PC-9 (cell line): ENCODE data around the gene ZNF416. TPM values are rescaled to one million over a fixed set of nuclear protein-coding genes. Genes with fewer than 3 reads are reported as not detected.

Experiments used
- BruUV-seq: library from RNA; stranded (reverse); fragments of 400-500 nt; replicated peaks from 2 replicates; lab custom pipeline; 2021; lab: Mats Ljungman, UMichigan
- CTCF ChIA-PET: fragments of 300-600 bp; sonication (Branson Sonifier 250); formaldehyde crosslinking; loops from one replicate; lab custom pipeline; 2022; ENCODE audit warnings: antibody characterized with exemption; lab: Charles Lee
- POLR2A ChIA-PET: fragments of 300-600 bp; sonication (Branson Sonifier 250); formaldehyde crosslinking; loops from one replicate; lab custom pipeline; 2022; ENCODE audit warnings: antibody characterized with exemption; ENCODE audit not compliant: unreplicated experiment; lab: Charles Lee
- DNase-seq, 2 experiments: peaks; one replicate each; pipeline versions ENCODE4 v3.0.0 to v3.0.0-alpha.2; 2015 to 2022; ENCODE audit warnings: mixed read lengths in 1 of 2
- H2AFZ ChIP-seq: fragments of 200-600 bp; sonication (generic); 2 replicates; pipeline ENCODE4 v1.8.1; 2017; ENCODE audit warnings: antibody characterized with exemption
- H3F3A ChIP-seq: fragments of 200-600 bp; sonication (generic); 2 replicates; pipeline ENCODE4 v1.8.1; 2017; ENCODE audit warnings: antibody characterized with exemption, mild to moderate bottlenecking, low read depth; ENCODE audit not compliant: insufficient read depth
- H3K27ac ChIP-seq: fragments of 200-600 bp; sonication (generic); 2 replicates; pipeline ENCODE4 v1.6.1; 2016; ENCODE audit warnings: mixed run types
- H3K27me3 ChIP-seq: fragments of 200-600 bp; sonication (generic); 2 replicates; pipeline ENCODE4 v1.6.1; 2016; ENCODE audit warnings: low read depth, mixed run types; ENCODE audit not compliant: insufficient read depth
- H3K36me3 ChIP-seq: fragments of 200-600 bp; sonication (generic); 2 replicates; pipeline ENCODE4 v1.6.1; 2016; ENCODE audit warnings: low read depth, mixed run types
- H3K4me1 ChIP-seq: fragments of 200-600 bp; sonication (generic); replicated peaks from 2 replicates; pipeline ENCODE4 v1.6.1; 2016; ENCODE audit warnings: mixed run types; ENCODE audit not compliant: insufficient read depth
- H3K4me2 ChIP-seq: fragments of 200-600 bp; sonication (generic); 2 replicates; pipeline ENCODE4 v1.6.1; 2017; ENCODE audit warnings: mixed run types
- H3K4me3 ChIP-seq: fragments of 200-600 bp; sonication (generic); 2 replicates; pipeline ENCODE4 v1.6.1; 2016; ENCODE audit warnings: mixed run types
- H3K79me2 ChIP-seq: fragments of 200-600 bp; sonication (generic); 2 replicates; pipeline ENCODE4 v1.6.1; 2017; ENCODE audit warnings: low read depth, mixed run types
- H3K9me2 ChIP-seq: fragments of 200-600 bp; sonication (generic); 2 replicates; pipeline ENCODE4 v1.8.1; 2017; ENCODE audit warnings: mild to moderate bottlenecking; ENCODE audit not compliant: insufficient read depth
- H3K9me3 ChIP-seq: fragments of 200-600 bp; sonication (generic); 2 replicates; pipeline ENCODE4 v1.8.1; 2016; ENCODE audit warnings: low read depth; ENCODE audit not compliant: insufficient read depth
- H4K20me1 ChIP-seq: fragments of 200-600 bp; sonication (generic); 2 replicates; pipeline ENCODE4 v1.8.1; 2017; ENCODE audit not compliant: insufficient read depth
- EZH2 ChIP-seq: fragments of 200-600 bp; sonication (generic); IDR thresholded peaks from 2 replicates; pipeline ENCODE4 v1.8.0; 2017; ENCODE audit warnings: antibody characterized with exemption, low read depth
- intact Hi-C: fragments of 100-400 bp; cut with micrococcal nuclease; formaldehyde crosslinking; loops from one replicate; pipeline ENCODE4 v1.10.0; 2022; ENCODE audit not compliant: unreplicated experiment
- total RNA-seq: library from RNA; stranded (reverse); gene quantifications from 2 replicates; pipeline ENCODE4 v1.2.3, GENCODE V29; 2021
- TF ChIP-seq, protein P1 (sequence below): fragments of 200-600 bp; sonication (generic); conservative IDR thresholded peaks from 2 replicates; pipeline ENCODE4 v1.6.1; 2017; ENCODE audit warnings: mixed run types, antibody characterized with exemption, mild to moderate bottlenecking, moderate library complexity

Gene ZNF416
- total RNA-seq, 1 experiment from 2014 or later, result 5.6 TPM

- POLR2A ChIA-PET, result interaction anchor here (0.7 kb wide), 1 partner anchor 189 kb away, joined by 3 read pairs; no protein-coding TSS in a partner anchor
- peak overlapping the region; percentile 90 for H3K4me3 ChIP-seq
- H3K4me1 ChIP-seq, result peaks cover 13% of the 10 kb centered on the region
- H3K27me3 ChIP-seq, result no peaks in the 10 kb centered on the region
- no peak for DNase-seq
- no peak overlapping the region; the same call in 1 of the 2 replicates for H3K27ac ChIP-seq
- no peaks in the 10 kb centered on the region for H4K20me1 ChIP-seq
- CTCF ChIA-PET, result interaction anchor here (0.6 kb wide), 1 partner anchor 443 kb away, joined by 3 read pairs; no protein-coding TSS in a partner anchor
- no peak for TF ChIP-seq EZH2
- TF ChIP-seq, protein P1, sequence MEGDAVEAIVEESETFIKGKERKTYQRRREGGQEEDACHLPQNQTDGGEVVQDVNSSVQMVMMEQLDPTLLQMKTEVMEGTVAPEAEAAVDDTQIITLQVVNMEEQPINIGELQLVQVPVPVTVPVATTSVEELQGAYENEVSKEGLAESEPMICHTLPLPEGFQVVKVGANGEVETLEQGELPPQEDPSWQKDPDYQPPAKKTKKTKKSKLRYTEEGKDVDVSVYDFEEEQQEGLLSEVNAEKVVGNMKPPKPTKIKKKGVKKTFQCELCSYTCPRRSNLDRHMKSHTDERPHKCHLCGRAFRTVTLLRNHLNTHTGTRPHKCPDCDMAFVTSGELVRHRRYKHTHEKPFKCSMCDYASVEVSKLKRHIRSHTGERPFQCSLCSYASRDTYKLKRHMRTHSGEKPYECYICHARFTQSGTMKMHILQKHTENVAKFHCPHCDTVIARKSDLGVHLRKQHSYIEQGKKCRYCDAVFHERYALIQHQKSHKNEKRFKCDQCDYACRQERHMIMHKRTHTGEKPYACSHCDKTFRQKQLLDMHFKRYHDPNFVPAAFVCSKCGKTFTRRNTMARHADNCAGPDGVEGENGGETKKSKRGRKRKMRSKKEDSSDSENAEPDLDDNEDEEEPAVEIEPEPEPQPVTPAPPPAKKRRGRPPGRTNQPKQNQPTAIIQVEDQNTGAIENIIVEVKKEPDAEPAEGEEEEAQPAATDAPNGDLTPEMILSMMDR, result no peak
- H3K9me2 ChIP-seq, result no peaks in the 10 kb centered on the region
- peaks cover 23% of the 10 kb centered on the region for H3K79me2 ChIP-seq
- BruUV-seq, result no TSS peak
- H2AFZ ChIP-seq, result peak overlapping the region; percentile 96
- H3K9me3 ChIP-seq, result peaks cover 53% of the 10 kb centered on the region
- intact Hi-C loops, result loop anchor here (2.0 to 5.0 kb wide), 2 partner anchors 32 to 74 kb away; partner anchors contain the start of genes ZNF211 and ZNF549
- 0 out of 2 replicates have a peak, but pooled peaks cover 18% of the 10 kb centered on the region for H3F3A ChIP-seq
- H3K4me2 ChIP-seq, result peak overlapping the region; percentile 97
- H3K36me3 ChIP-seq, result peaks cover 37% of the 10 kb centered on the region
Measured at GRCh38 chr19:57558525-57558924, 20.2 kb downstream of the ZNF416 start.

DNA sequence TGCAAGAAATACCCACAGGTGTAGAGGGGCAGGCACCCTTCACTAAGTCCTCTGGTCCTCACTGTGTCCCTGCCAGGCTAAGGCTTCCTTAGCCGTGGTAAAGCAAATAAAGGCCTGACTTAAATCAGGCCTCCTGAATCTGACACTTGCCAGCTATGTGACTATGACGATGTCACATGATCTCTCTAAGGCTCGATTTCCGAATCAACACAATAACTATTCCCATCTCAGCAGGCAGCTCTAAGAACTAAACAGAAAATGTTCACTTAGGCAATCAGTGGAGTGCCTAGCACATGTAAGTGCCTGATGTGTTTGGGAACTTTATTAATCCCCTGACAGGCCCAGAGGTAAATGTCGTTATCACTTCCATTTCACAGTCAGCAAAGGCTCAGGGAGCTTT is 21.1 kb downstream of the ZNF416 start:
- Histone ChIP-seq H3K4me1 (peaks cover 13% of the 10 kb centered on the region), H3K4me2 (0 out of 2 replicates have a peak overlapping the region, but pooled peaks have one; percentile 97), H3K4me3 (peak overlapping the region; percentile 90; the same call in 1 of the 2 replicates), H4K20me1 (no peaks in the 10 kb centered on the region), H3F3A (0 out of 2 replicates have a peak, but pooled peaks cover 18% of the 10 kb centered on the region), H3K36me3 (peaks cover 45% of the 10 kb centered on the region), H2AFZ (no peak overlapping the region), H3K9me2 (no peaks in the 10 kb centered on the region), H3K27ac (no peak overlapping the region), H3K9me3 (peaks cover 50% of the 10 kb centered on the region), H3K79me2 (peaks cover 23% of the 10 kb centered on the region), H3K27me3 (no peaks in the 10 kb centered on the region)
- BruUV-seq, result no TSS peak
- DNase-seq, result no peak
- no peak for TF ChIP-seq EZH2
- TF ChIP-seq, protein P1, result no peak
- ChIA-PET POLR2A (no interaction called here), CTCF (no interaction called here)
- intact Hi-C loops, result loop anchor here (2.0 to 5.0 kb wide), 2 partner anchors 31 to 75 kb away; partner anchors contain the start of genes ZNF211 and ZNF549

DNA sequence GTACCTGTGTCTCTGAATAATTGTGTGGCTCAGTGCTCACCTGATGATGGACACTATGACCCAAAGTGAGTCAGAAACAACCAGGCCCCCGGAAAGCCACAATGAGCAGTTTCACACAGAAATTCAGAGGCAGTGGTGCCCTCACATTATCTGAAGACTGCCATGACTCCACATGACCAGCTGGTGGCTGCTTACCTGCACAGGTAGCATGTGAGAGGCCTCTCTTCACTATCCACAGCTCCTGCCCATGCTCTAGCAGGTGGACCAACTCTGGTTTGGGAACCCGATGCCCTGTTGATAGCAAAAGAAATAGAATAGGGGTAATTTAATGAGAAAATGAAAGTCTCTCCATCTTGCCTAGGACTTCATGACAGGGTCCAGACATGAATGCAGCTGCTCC is 26.3 kb downstream of the ZNF416 start:
- H3K4me2 ChIP-seq, result no peak overlapping the region
- H3K36me3 ChIP-seq, result peaks cover 88% of the 10 kb centered on the region
- ChIA-PET POLR2A (no interaction called here), CTCF (no interaction called here)
- H3K27me3 ChIP-seq, result no peaks in the 10 kb centered on the region
- H3F3A ChIP-seq, result peaks cover 4% of the 10 kb centered on the region; the same call in 1 of the 2 replicates
- H3K4me3 ChIP-seq, result no peak overlapping the region
- no peak overlapping the region for H2AFZ ChIP-seq
- BruUV-seq, result no TSS peak
- peaks cover 2% of the 10 kb centered on the region; the same call in 1 of the 2 replicates for H3K79me2 ChIP-seq
- H3K27ac ChIP-seq, result no peak overlapping the region
- H3K4me1 ChIP-seq, result no peaks in the 10 kb centered on the region
- peaks cover 64% of the 10 kb centered on the region for H3K9me3 ChIP-seq
- H4K20me1 ChIP-seq, result no peaks in the 10 kb centered on the region
- DNase-seq, result no peak
- intact Hi-C loops, result no loop called here
- H3K9me2 ChIP-seq, result no peaks in the 10 kb centered on the region
- no peak for TF ChIP-seq EZH2
- TF ChIP-seq, protein P1, result no peak
